Measurements from ENCODE around the gene FOXK2.

Gene FOXK2

DNA sequence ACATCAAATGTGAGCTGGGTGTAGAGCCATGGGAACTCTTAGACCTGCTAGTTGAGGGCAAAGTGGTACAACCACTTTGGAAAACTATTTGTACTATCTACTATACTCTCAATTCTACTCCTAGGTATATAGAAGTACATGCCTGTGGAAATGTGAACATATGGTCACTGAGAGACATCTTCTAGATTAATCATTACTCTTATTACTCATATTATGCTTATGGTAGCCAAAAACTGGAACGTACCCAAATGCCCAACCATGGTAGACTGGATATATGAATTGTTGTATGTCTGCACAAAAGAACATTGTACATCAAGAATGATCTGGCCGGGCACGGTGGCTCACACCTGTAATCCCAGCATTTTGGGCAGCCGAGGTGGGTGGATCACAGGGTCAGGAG is 126.0 kb downstream of the FOXK2 start:
- no peak overlapping the region for H3K4me3 ChIP-seq (ENCODE audit: low read depth, low read length)
- TF ChIP-seq MYC (IDR thresholded peaks at IDR 0.05; ENCODE audit: low read depth, low read length) (no peak), POLR2A (IDR thresholded peaks at IDR 0.05; ENCODE audit: extremely low read depth, insufficient read length) (no peak)
- TF ChIP-seq, protein P1, sequence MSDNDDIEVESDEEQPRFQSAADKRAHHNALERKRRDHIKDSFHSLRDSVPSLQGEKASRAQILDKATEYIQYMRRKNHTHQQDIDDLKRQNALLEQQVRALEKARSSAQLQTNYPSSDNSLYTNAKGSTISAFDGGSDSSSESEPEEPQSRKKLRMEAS (IDR thresholded peaks at IDR 0.05; ENCODE audit: low read depth, low read length) = no peak
- TF ChIP-seq, protein P2, sequence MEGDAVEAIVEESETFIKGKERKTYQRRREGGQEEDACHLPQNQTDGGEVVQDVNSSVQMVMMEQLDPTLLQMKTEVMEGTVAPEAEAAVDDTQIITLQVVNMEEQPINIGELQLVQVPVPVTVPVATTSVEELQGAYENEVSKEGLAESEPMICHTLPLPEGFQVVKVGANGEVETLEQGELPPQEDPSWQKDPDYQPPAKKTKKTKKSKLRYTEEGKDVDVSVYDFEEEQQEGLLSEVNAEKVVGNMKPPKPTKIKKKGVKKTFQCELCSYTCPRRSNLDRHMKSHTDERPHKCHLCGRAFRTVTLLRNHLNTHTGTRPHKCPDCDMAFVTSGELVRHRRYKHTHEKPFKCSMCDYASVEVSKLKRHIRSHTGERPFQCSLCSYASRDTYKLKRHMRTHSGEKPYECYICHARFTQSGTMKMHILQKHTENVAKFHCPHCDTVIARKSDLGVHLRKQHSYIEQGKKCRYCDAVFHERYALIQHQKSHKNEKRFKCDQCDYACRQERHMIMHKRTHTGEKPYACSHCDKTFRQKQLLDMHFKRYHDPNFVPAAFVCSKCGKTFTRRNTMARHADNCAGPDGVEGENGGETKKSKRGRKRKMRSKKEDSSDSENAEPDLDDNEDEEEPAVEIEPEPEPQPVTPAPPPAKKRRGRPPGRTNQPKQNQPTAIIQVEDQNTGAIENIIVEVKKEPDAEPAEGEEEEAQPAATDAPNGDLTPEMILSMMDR (IDR thresholded peaks at IDR 0.05; ENCODE audit: low read depth, low read length) = no peak
- no peak for DNase-seq (ENCODE audit: low read depth)

DNA sequence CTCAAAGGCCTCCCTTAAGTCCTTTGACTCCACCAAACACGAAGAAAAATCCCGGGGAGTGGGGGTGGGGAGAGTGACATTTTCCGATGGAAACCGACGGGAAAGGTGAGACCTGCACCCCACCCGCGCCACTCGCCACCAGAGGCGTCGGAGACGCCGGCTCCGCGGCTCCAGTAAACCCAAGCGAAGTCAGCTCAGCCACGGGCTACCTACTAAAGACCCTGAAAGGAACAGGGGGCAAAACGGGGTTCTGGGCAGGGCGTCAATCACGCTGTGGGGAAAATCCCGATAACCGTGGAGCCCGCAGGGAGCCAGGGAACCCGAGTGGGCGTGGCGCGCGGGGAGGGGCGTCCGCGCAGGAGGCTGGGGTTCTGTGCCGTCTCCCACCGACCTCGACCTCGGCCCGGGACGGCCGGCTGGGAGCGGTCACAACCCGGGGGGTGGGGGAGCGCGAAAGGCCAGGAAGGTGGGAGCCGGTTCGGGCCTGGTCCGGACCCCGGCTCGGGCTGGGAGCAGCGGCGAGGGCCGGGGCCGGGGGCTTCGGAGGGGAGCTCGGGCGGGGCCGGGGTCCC is 128.1 kb downstream of the FOXK2 start:
- H3K4me3 ChIP-seq (ENCODE audit: low read depth, low read length) = peak overlapping the region; percentile 86
- TF ChIP-seq, protein P2 (IDR thresholded peaks at IDR 0.05; ENCODE audit: low read depth, low read length) = no peak
- TF ChIP-seq, protein P1 (IDR thresholded peaks at IDR 0.05; ENCODE audit: low read depth, low read length) = no peak
- TF ChIP-seq MYC (IDR thresholded peaks at IDR 0.05; ENCODE audit: low read depth, low read length) (0 out of 2 replicates have a peak, but pooled peaks have one; percentile 10), POLR2A (IDR thresholded peaks at IDR 0.05; ENCODE audit: extremely low read depth, insufficient read length) (no peak)
- DNase-seq (ENCODE audit: low read depth) = peak; percentile 32

DNA sequence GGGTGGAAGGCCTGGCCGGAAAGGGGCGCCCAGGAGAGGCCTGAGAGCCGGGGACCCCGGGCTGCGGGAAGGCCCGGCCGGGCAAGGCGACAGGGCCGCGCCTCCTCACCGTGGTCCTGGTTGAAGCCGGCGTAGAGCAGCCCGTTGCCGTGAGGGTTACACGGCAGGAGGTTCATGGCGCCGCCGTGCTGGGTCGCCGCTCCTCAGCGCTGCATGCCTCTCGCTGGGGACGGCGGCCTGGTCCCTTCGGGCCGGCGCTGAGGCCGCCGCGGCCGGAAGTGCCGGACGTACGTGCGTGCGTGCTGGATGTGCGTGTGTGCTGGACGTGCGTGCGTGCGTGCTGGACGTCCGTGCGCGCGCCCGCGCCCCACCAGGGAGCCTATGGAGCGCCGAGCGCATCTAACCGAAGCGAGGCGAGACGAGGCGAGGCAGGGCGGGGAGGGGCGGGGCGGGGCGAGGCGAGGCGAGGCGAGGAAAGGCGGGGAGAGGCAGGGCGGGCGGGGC is 128.7 kb downstream of the FOXK2 start, which contains the start of gene WDR45B:
Gene WDR45B, minus strand, starts transcription at position 280 of the 504 bp plus-strand sequence. Its CDS starts 104 bp downstream, at position 176.
- peak; percentile 89 for TF ChIP-seq MYC (IDR thresholded peaks at IDR 0.05; ENCODE audit: low read depth, low read length)
- TF ChIP-seq, protein P2 (IDR thresholded peaks at IDR 0.05; ENCODE audit: low read depth, low read length) = no peak
- TF ChIP-seq, protein P1 (IDR thresholded peaks at IDR 0.05; ENCODE audit: low read depth, low read length) = peak; percentile 76
- TF ChIP-seq POLR2A (IDR thresholded peaks at IDR 0.05; ENCODE audit: extremely low read depth, insufficient read length) = peak; percentile 88
- H3K4me3 ChIP-seq (ENCODE audit: low read depth, low read length) = peak within 1 kb of the TSS; percentile 86
- peak; percentile 96 for DNase-seq (ENCODE audit: low read depth)

DNA sequence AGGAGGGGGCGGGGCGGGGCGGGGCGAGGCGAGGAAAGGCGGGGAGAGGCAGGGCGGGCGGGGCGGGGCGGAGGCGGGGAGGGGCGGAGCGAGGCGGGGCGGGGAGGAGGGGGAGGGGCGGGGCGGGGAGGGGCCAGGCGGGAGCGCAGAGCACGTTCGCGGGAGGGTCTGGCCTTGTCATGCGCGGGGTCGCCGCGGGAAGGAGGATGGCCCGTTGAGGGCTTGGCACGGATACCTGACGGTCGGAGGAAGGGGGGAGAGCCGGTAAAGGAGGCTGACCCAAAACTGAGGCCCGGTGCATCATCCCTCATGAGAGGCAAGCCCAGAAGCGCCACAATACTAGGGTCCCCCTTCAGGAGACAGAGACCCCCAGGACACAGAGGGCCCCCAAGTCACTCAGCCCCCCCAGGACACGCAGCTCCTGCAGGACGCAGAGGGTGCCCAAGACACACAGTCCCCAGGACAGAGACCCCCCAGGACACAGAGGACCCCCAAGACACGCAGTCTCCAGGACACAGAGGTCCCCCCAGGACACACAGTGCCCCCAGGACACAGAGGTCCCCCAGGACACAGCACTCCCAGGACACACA is 129.3 kb downstream of the FOXK2 start:
- peak overlapping the region; percentile 21 for H3K4me3 ChIP-seq (ENCODE audit: low read depth, low read length)
- DNase-seq (ENCODE audit: low read depth) = peak; percentile 48

DNA sequence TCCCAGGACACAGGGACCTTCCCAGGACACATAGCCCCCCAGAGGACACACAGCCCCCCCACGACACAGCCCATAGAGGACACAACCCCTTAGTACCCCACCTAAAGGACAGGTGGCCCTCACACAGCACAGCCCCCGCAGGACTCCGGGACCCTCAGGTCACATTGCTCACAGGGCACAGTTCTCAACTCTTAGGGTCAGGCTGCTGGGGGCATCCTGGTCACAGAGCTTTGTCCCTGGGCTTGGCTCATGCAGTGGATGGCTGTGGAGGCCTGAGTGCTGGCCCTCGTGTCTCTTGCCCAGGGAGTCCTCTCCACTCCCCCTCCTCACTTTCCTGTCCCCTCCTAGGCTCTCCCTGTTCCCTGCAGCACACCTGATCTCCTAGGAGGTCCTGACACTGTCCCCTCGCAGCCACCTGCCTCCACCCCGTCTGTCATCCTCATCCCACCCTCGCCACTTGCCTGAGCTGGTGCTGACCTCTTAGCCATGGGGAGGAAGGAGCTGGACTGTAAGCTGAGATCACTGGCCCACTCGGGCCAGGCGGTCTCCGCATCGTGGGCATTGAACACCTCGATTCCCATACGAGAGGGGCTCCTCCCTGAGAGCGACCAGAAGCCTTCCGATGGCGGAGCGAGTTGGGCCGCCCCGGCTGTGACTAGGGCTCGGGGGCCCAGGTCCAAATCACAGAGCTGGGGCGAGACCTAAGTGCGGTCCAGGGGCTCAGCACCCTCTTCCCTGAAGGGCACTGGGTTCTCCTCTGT is 130.1 kb downstream of the FOXK2 start:
- no peak overlapping the region for H3K4me3 ChIP-seq (ENCODE audit: low read depth, low read length)
- TF ChIP-seq, protein P2 (IDR thresholded peaks at IDR 0.05; ENCODE audit: low read depth, low read length) = no peak
- TF ChIP-seq MYC (IDR thresholded peaks at IDR 0.05; ENCODE audit: low read depth, low read length) = no peak
- TF ChIP-seq, protein P1 (IDR thresholded peaks at IDR 0.05; ENCODE audit: low read depth, low read length) = no peak
- DNase-seq (ENCODE audit: low read depth) = no peak

More for the DNA sequence above, 129.3 kb downstream of the FOXK2 start:
- TF ChIP-seq POLR2A (IDR thresholded peaks at IDR 0.05; ENCODE audit: extremely low read depth, insufficient read length) (no peak), MYC (IDR thresholded peaks at IDR 0.05; ENCODE audit: low read depth, low read length) (no peak)
- TF ChIP-seq, protein P1 (IDR thresholded peaks at IDR 0.05; ENCODE audit: low read depth, low read length) = no peak
- TF ChIP-seq, protein P2 (IDR thresholded peaks at IDR 0.05; ENCODE audit: low read depth, low read length) = no peak

All from NB4 (cell line).